Astrocyte (in vitro differentiated cells and primary cell): ENCODE data around the gene DENND6B.

Experiments
- CTCF ChIP-seq: IDR thresholded peaks from 2 replicates; pipeline ENCODE4 v1.5.1; 2011; ENCODE audit warnings: low read depth, mild to moderate bottlenecking, inconsistent platforms, low read length, moderate library complexity; ENCODE audit not compliant: insufficient read depth
- EZH2 ChIP-seq: IDR thresholded peaks from 2 replicates; pipeline ENCODE4 v1.6.1; 2012; ENCODE audit warnings: mild to moderate bottlenecking, low read length, inconsistent platforms; ENCODE audit not compliant: insufficient read depth

- TF ChIP-seq CTCF (no peak), EZH2 (no peak)
Measured at GRCh38 chr22:50304528-50305392, 22.1 kb downstream of the DENND6B start.
